ENCODE data around the gene PSMD14.

Gene PSMD14

DNA sequence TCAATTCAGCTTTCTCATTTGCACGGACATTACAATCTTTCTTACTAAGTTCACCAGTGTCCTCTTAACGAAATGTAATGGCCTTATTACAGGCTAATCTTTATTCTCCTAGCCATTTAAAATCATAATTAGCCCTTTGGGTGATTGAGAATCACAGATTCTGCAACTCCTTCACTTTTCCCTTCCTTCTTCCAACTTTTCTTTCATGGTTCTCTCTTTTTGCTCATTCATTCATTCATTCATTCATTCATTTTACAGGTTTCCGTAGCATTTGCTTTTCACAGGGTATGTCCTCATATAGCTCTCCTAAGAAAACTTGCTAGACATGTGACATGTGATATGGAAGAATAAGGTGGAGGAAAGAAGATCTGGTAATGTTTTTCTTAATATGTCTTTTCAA is 123.9 kb downstream of the PSMD14 start:
- Histone ChIP-seq H3K4me2 (no peak overlapping the region), H3K27ac (no peak overlapping the region), H4K20me1 (ENCODE audit: insufficient read depth) (no peaks in the 10 kb centered on the region), H3K27me3 (ENCODE audit: insufficient read depth, low read depth) (no peaks in the 10 kb centered on the region), H3K36me3 (ENCODE audit: insufficient read depth) (no peaks in the 10 kb centered on the region), H3K4me3 (IDR thresholded peaks at IDR 0.05; ENCODE audit: insufficient read depth, low read depth, low read length) (no peak overlapping the region), H3K79me2 (ENCODE audit: insufficient read depth, low read depth) (no peaks in the 10 kb centered on the region), H3K9ac (no peak overlapping the region), H2AFZ (ENCODE audit: low read depth) (no peak overlapping the region), H3K4me1 (ENCODE audit: low read depth, poor library complexity, severe bottlenecking) (no peaks in the 10 kb centered on the region)
- TF ChIP-seq, protein P1, sequence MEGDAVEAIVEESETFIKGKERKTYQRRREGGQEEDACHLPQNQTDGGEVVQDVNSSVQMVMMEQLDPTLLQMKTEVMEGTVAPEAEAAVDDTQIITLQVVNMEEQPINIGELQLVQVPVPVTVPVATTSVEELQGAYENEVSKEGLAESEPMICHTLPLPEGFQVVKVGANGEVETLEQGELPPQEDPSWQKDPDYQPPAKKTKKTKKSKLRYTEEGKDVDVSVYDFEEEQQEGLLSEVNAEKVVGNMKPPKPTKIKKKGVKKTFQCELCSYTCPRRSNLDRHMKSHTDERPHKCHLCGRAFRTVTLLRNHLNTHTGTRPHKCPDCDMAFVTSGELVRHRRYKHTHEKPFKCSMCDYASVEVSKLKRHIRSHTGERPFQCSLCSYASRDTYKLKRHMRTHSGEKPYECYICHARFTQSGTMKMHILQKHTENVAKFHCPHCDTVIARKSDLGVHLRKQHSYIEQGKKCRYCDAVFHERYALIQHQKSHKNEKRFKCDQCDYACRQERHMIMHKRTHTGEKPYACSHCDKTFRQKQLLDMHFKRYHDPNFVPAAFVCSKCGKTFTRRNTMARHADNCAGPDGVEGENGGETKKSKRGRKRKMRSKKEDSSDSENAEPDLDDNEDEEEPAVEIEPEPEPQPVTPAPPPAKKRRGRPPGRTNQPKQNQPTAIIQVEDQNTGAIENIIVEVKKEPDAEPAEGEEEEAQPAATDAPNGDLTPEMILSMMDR (conservative IDR thresholded peaks at IDR 0.05; ENCODE audit: low read depth, low read length): no peak

DNA sequence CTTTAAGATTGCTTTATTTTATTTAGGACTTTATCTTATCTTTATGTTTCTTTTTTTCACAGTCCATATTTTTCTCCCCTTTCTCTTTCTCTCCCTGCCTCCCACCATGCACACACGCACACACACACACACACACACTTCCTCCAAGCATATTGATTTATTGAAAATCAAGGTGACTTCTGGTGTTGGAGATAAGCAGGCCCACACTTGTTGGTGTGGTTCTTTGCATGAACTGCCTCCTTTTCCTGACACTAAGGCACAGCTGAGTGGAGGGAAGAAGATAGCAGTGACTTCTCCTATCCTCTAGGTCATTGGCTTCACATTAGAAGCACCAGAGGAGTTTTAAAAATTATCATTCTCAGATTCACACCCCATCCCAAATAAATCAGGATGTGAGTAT is 125.9 kb downstream of the PSMD14 start:
- H3K9ac ChIP-seq: no peak overlapping the region
- H3K79me2 ChIP-seq (ENCODE audit: insufficient read depth, low read depth): no peaks in the 10 kb centered on the region
- no peak overlapping the region for H3K4me2 ChIP-seq
- no peak overlapping the region for H2AFZ ChIP-seq (ENCODE audit: low read depth)
- H3K4me1 ChIP-seq (ENCODE audit: low read depth, poor library complexity, severe bottlenecking): no peaks in the 10 kb centered on the region
- no peaks in the 10 kb centered on the region for H4K20me1 ChIP-seq (ENCODE audit: insufficient read depth)
- TF ChIP-seq, protein P1 (conservative IDR thresholded peaks at IDR 0.05; ENCODE audit: low read depth, low read length): no peak
- no peak overlapping the region for H3K4me3 ChIP-seq (IDR thresholded peaks at IDR 0.05; ENCODE audit: insufficient read depth, low read depth, low read length)
- H3K27me3 ChIP-seq (ENCODE audit: insufficient read depth, low read depth): no peaks in the 10 kb centered on the region
- no peaks in the 10 kb centered on the region for H3K36me3 ChIP-seq (ENCODE audit: insufficient read depth)
- no peak overlapping the region for H3K27ac ChIP-seq

DNA sequence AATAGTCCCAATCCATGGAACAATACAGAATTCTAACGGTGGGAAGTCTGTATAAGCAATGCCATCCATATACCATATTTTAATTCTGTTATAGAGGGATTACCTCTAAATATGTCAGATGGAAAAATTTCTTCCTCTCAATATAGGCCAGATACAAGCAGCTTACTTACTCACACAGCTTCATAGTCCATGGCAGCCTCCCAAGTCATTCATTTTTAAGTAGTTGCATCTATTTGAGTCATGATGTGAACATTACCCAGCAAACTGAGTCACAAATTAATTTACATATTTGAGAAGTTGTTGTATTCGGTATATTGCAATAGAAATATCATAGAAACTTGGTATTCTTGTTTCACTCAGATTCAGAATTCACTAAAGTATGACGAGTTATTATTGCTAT is 128.2 kb downstream of the PSMD14 start:
- Histone ChIP-seq H4K20me1 (ENCODE audit: insufficient read depth) (no peaks in the 10 kb centered on the region), H3K4me1 (ENCODE audit: low read depth, poor library complexity, severe bottlenecking) (no peaks in the 10 kb centered on the region), H3K79me2 (ENCODE audit: insufficient read depth, low read depth) (no peaks in the 10 kb centered on the region), H3K36me3 (ENCODE audit: insufficient read depth) (no peaks in the 10 kb centered on the region), H3K27me3 (ENCODE audit: insufficient read depth, low read depth) (no peaks in the 10 kb centered on the region), H2AFZ (ENCODE audit: low read depth) (no peak overlapping the region), H3K9ac (no peak overlapping the region), H3K27ac (no peak overlapping the region), H3K4me2 (no peak overlapping the region), H3K4me3 (IDR thresholded peaks at IDR 0.05; ENCODE audit: insufficient read depth, low read depth, low read length) (no peak overlapping the region)
- TF ChIP-seq, protein P1 (conservative IDR thresholded peaks at IDR 0.05; ENCODE audit: low read depth, low read length): no peak

DNA sequence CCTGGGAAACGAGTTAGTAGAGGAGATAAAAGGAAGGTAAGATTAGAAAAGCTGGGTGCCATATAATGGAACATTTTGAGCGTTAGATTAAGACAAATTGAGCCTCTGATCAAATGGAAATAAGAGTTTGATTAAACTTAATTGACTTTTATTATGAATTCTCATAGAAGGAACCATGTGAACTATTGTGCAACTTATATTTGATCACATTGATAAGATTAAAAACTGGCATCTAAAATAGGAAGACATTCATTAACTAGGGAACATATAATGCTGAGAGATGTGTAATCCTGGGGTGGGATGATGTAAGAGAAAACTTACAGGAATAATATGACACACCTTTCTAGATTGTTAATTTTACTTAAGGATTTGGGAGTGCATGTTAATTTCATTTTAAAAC is 130.4 kb downstream of the PSMD14 start:
- no peaks in the 10 kb centered on the region for H3K36me3 ChIP-seq (ENCODE audit: insufficient read depth)
- TF ChIP-seq, protein P1 (conservative IDR thresholded peaks at IDR 0.05; ENCODE audit: low read depth, low read length): no peak
- no peaks in the 10 kb centered on the region for H3K4me1 ChIP-seq (ENCODE audit: low read depth, poor library complexity, severe bottlenecking)
- no peak overlapping the region for H3K9ac ChIP-seq
- H3K4me3 ChIP-seq (IDR thresholded peaks at IDR 0.05; ENCODE audit: insufficient read depth, low read depth, low read length): no peak overlapping the region
- no peaks in the 10 kb centered on the region for H3K79me2 ChIP-seq (ENCODE audit: insufficient read depth, low read depth)
- no peaks in the 10 kb centered on the region for H3K27me3 ChIP-seq (ENCODE audit: insufficient read depth, low read depth)
- no peak overlapping the region for H3K4me2 ChIP-seq
- H4K20me1 ChIP-seq (ENCODE audit: insufficient read depth): no peaks in the 10 kb centered on the region
- no peak overlapping the region for H2AFZ ChIP-seq (ENCODE audit: low read depth)
- H3K27ac ChIP-seq: no peak overlapping the region
